G401.6 (cell line): ENCODE results near the gene LMNTD1.
"Not testable (repeated sequence)": the region's sequence is repeated elsewhere in the genome, so short reads cannot be mapped to it uniquely, and the experiment has no call there.

ENCODE experiments used
- FAIRE-seq: peaks from 2 replicates; lab custom pipeline; 2012; peaks lifted over from hg19 to GRCh38; lab: Jason Lieb, UNC

LMNTD1 gene

GRCh38 chr12:25427337-25428249 lies 125.5 kb downstream of the LMNTD1 start:
- FAIRE-seq: no peak

- not testable (repeated sequence) for FAIRE-seq
Measured at GRCh38 chr12:25426821-25427220, 126.3 kb downstream of the LMNTD1 start.
